Left lung (tissue), 10 donors: ENCODE data around the gene VPS37B. TPM values are rescaled to one million over a fixed set of nuclear protein-coding genes. Genes with fewer than 3 reads are reported as not detected.

Source experiments
- ATAC-seq: fragments of 200-7000 bp; cut with Tn5 transposase; one replicate; pipeline ENCODE4 v1.9.1; 2020; ENCODE audit warnings: moderate library complexity
- DNase-seq, 4 donors: peaks; one replicate each; pipeline ENCODE4 v3.0.0-alpha.2; 2013 to 2020
- H3K27ac ChIP-seq, 2 donors: fragments of 200-600 bp; sonication (generic) in 1 of 2; one replicate each; pipeline versions ENCODE4 v1.5.0 to v1.8.0; 2020 to 2021
- H3K27me3 ChIP-seq, 2 donors: fragments of 200-600 bp; sonication (generic) in 1 of 2; one replicate each; pipeline versions ENCODE4 v1.5.0 to v1.8.0; 2020 to 2021
- H3K36me3 ChIP-seq, 2 donors: fragments of 200-600 bp; sonication (generic) in 1 of 2; one replicate each; pipeline versions ENCODE4 v1.5.0 to v1.8.0; 2020 to 2021
- H3K4me1 ChIP-seq, 2 donors: fragments of 200-600 bp; one replicate each; pipeline ENCODE4 v1.8.0; 2021
- H3K4me3 ChIP-seq, 2 donors: fragments of 200-600 bp; sonication (generic) in 1 of 2; one replicate each; pipeline versions ENCODE4 v1.5.0 to v1.8.0; 2020 to 2021; ENCODE audit warnings: mild to moderate bottlenecking in 1 of 2
- H3K9me3 ChIP-seq, 2 donors: fragments of 200-600 bp; sonication (generic) in 1 of 2; one replicate each; pipeline versions ENCODE4 v1.5.0 to v1.8.0; 2020 to 2021
- CTCF ChIP-seq, 2 donors: fragments of 200-600 bp; sonication (generic) in 1 of 2; IDR thresholded peaks; one replicate each; pipeline versions ENCODE4 v1.5.0 to v1.8.0; 2021; ENCODE audit warnings: antibody characterized with exemption in 2 of 2
- intact Hi-C, 2 donors: fragments of 100-400 bp; cut with DNase I; formaldehyde crosslinking; loops; one replicate each; pipeline versions ENCODE4 v1.11.2 to v1.14.2; 2022
- polyA plus RNA-seq, 6 donors: library from polyadenylated mRNA; unstranded; fragments of 120-200 nt; gene quantifications; one replicate each; pipeline ENCODE4 v1.2.1, GENCODE V29; 2013; ENCODE audit not compliant: insufficient read length in 6 of 6
- total RNA-seq, 2 donors: library from RNA; stranded (reverse); fragmentation: NEBNext Ultra II Directional; extraction: Animal tissue kit (Norgen Biotek cat#: 25700); gene quantifications; one replicate each; pipeline ENCODE4 v1.2.1, GENCODE V29; 2021
- donor health status: DM: no; HTN: yes; CAD: no.
- donor health status: DM: no; HTN: no; CAD: no.

The VPS37B gene
- total and polyA plus RNA-seq, 8 donors, result 23.2 to 35.8 (median 29.7) TPM

GRCh38 chr12:122851820-122852219 lies 44.1 kb downstream of the VPS37B start:
- H3K36me3 ChIP-seq, result peaks cover 0 to 39% of the 10 kb centered on the region in 2 donors
- H3K27ac ChIP-seq, result peak overlapping the region in 1 of 2 donors; percentile 77
- no peak for TF ChIP-seq CTCF (IDR thresholded peaks at IDR 0.05)
- peaks cover 9 to 11% of the 10 kb centered on the region in 2 donors for H3K4me1 ChIP-seq
- no peaks in the 10 kb centered on the region for H3K27me3 ChIP-seq
- intact Hi-C loops, result no loop called here
- peak; percentile 40 for ATAC-seq
- H3K4me3 ChIP-seq, result no peak overlapping the region
- no peaks in the 10 kb centered on the region for H3K9me3 ChIP-seq
- no peak for DNase-seq

DNA sequence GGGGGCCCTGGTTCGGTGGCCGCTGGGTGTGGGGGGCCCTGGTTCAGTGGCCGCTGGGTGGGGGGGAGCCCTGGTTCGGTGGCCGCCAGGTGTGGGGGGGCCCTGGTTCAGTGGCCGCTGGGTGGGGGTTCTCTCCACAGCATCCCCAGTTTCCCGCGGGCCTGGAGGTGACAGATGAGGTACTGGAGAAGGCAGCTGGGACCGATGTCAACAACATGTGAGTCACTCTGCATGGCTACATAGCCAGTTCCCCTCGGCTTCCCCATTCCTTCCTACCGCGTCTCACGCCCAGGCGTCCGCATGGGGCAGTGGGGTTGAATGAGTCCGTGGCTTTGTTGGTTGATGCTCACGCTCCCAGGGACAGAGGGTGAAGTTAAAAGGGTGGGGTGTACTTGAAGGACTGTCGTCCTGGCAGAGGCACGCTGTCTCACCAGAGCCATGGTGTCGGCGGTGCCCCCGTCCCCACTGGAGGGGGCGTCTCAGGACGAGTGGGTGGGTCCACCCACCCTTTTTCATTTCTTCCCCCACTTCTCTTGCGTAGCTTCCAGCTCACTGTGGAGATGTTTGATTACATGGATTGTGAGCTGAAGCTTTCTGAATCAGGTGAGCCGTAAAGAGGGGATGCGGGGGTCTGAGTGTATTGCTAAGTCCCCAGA lies 45.1 kb downstream of the VPS37B start:
- no peak for ATAC-seq
- intact Hi-C loops, result no loop called here

GRCh38 chr12:122850048-122850445 lies 45.9 kb downstream of the VPS37B start:
- no peak for DNase-seq
- Histone ChIP-seq H3K9me3 (no peaks in the 10 kb centered on the region), H3K27ac (no peak overlapping the region), H3K4me3 (no peak overlapping the region), H3K4me1 (peaks cover 9 to 11% of the 10 kb centered on the region in 2 donors), H3K27me3 (no peaks in the 10 kb centered on the region), H3K36me3 (peaks cover 0 to 21% of the 10 kb centered on the region in 2 donors)
- TF ChIP-seq CTCF (IDR thresholded peaks at IDR 0.05), result no peak
- intact Hi-C loops, result no loop called here
- no peak for ATAC-seq

More for the DNA sequence above, 45.1 kb downstream of the VPS37B start:
- Histone ChIP-seq H3K27me3 (no peaks in the 10 kb centered on the region), H3K4me1 (peaks cover 9 to 11% of the 10 kb centered on the region in 2 donors), H3K36me3 (peaks cover 0 to 29% of the 10 kb centered on the region in 2 donors), H3K9me3 (no peaks in the 10 kb centered on the region), H3K27ac (peak overlapping the region in 1 of 2 donors; percentile 77), H3K4me3 (no peak overlapping the region)
- DNase-seq, result no peak
- no peak for TF ChIP-seq CTCF (IDR thresholded peaks at IDR 0.05)

DNA sequence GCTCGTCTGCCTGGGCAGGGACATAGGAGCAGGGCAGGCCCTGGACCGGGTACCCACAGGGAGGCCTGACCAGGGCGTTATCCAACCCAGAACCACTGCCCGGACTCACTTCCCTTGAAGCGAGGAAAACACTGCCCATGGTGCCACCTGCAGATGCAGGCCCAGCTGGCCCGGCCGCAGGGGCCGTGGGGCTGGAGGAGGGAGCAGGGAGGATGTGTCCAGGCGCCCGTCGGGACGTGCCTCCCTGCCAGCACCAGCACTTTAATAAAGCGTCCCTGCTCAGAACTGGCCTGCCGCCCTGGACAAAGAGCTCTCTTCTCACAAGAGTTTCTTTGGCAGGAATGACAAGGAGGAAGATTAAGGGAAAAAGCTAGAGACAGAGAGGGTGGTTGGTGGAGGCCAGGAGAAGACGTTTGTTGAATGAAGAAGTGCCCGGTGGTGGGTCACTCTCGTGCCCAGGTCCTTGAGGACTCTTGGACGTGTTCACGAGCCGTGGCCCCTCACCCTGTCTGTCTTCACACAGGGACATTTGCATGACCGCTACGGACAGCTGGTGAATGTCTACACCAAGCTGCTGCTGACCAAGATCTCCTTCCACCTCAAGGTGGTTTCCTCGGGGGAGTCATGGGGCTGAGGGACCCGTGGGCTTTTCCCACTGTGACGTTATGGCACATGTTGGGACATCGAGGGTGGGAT lies 46.4 kb downstream of the VPS37B start:
- Histone ChIP-seq H3K36me3 (peaks cover 0 to 16% of the 10 kb centered on the region in 2 donors), H3K27me3 (no peaks in the 10 kb centered on the region), H3K9me3 (no peaks in the 10 kb centered on the region), H3K4me1 (peaks cover 9 to 11% of the 10 kb centered on the region in 2 donors), H3K4me3 (no peak overlapping the region), H3K27ac (no peak overlapping the region)
- TF ChIP-seq CTCF (IDR thresholded peaks at IDR 0.05), result no peak
- intact Hi-C loops, result no loop called here
- ATAC-seq (peak; percentile 81), DNase-seq (no peak)
